GM18520 (cell line): Measurements from ENCODE around the gene MRPL12.
"Not testable (repeated sequence)": the region's sequence is repeated elsewhere in the genome, so short reads cannot be mapped to it uniquely, and the experiment has no call there.

Experiments
- ATAC-seq: cut with Tn5 transposase; IDR thresholded peaks from one replicate; pipeline ENCODE4 v1.9.1; 2021; ENCODE audit not compliant: unreplicated experiment

Gene MRPL12

GRCh38 chr17:81737947-81738800, 35.0 kb downstream of the MRPL12 start:
- no peak for ATAC-seq

- no peak for ATAC-seq
Observed at GRCh38 chr17:81738801-81739393, 35.7 kb downstream of the MRPL12 start.

- not testable (repeated sequence) for ATAC-seq
Observed at GRCh38 chr17:81739593-81739992, 36.4 kb downstream of the MRPL12 start.

GRCh38 chr17:81740395-81740961, 37.3 kb downstream of the MRPL12 start:
- no peak for ATAC-seq

GRCh38 chr17:81741049-81741593, 38.0 kb downstream of the MRPL12 start:
- no peak for ATAC-seq

GRCh38 chr17:81741594-81742452, 38.7 kb downstream of the MRPL12 start:
- ATAC-seq = no peak
